Neural cell (in vitro differentiated cells): ENCODE data around the gene C10orf95. TPM values are rescaled to one million over a fixed set of nuclear protein-coding genes. Genes with fewer than 3 reads are reported as not detected.

ENCODE experiments used
- H2AFZ ChIP-seq: fragments of 200-600, 300-800 bp; sonication (generic), shearing (Covaris generic); 2 replicates; pipeline ENCODE4 v1.6.0; 2014; ENCODE audit warnings: low read depth, mild to moderate bottlenecking, antibody characterized with exemption, low read length, moderate library complexity
- H3F3A ChIP-seq: fragments of 200-600 bp; shearing (Covaris generic); 2 replicates; pipeline ENCODE4 v1.6.1; 2016; ENCODE audit warnings: mild to moderate bottlenecking, moderate library complexity, mixed read lengths, antibody characterized with exemption, low read length; ENCODE audit not compliant: insufficient read depth, poor library complexity, severe bottlenecking
- H3K27ac ChIP-seq: fragments of 200-600, 300-800 bp; sonication (generic), shearing (Covaris generic); 2 replicates; pipeline ENCODE4 v1.5.1; 2014; ENCODE audit warnings: mild to moderate bottlenecking, low read length, moderate library complexity
- H3K27me3 ChIP-seq: fragments of 300-800, 200-600 bp; sonication (generic), shearing (Covaris generic); 2 replicates; pipeline ENCODE4 v1.6.0; 2014; ENCODE audit warnings: mild to moderate bottlenecking, low read depth, low read length, moderate library complexity; ENCODE audit not compliant: insufficient read depth
- H3K36me3 ChIP-seq: fragments of 300-800, 200-600 bp; sonication (generic), shearing (Covaris generic); 2 replicates; pipeline ENCODE4 v1.5.1; 2014; ENCODE audit warnings: mild to moderate bottlenecking, antibody characterized with exemption, low read length, moderate library complexity; ENCODE audit not compliant: insufficient read depth
- H3K4me2 ChIP-seq: fragments of 300-800, 200-600 bp; sonication (generic), shearing (Covaris generic); 2 replicates; pipeline ENCODE4 v1.6.0; 2014; ENCODE audit warnings: mild to moderate bottlenecking, low read length
- H3K4me3 ChIP-seq: fragments of 300-800, 200-600 bp; sonication (generic), shearing (Covaris generic); 2 replicates; pipeline ENCODE4 v1.5.1; 2014; ENCODE audit warnings: mild to moderate bottlenecking, low read length, moderate library complexity
- H3K79me2 ChIP-seq: fragments of 200-600 bp; shearing (Covaris generic); replicated peaks from 2 replicates; pipeline ENCODE4 v1.6.0; 2014; ENCODE audit warnings: mild to moderate bottlenecking, low read length, moderate library complexity; ENCODE audit not compliant: insufficient read depth
- H3K9ac ChIP-seq: fragments of 300-800, 200-600 bp; sonication (generic), shearing (Covaris generic); 2 replicates; pipeline ENCODE4 v1.6.1; 2016; ENCODE audit warnings: mild to moderate bottlenecking, low read length, mixed read lengths
- H3K9me2 ChIP-seq: fragments of 200-600 bp; shearing (Covaris generic); 2 replicates; pipeline ENCODE4 v1.6.1; 2016; ENCODE audit warnings: mild to moderate bottlenecking, low read length, mixed read lengths; ENCODE audit not compliant: insufficient read depth
- H3K9me3 ChIP-seq: fragments of 200-600, 300-800 bp; sonication (generic), shearing (Covaris generic); 2 replicates; pipeline ENCODE4 v1.6.1; 2016; ENCODE audit warnings: mild to moderate bottlenecking, mixed run types, low read length, moderate library complexity, mixed read lengths
- H4K20me1 ChIP-seq: fragments of 200-600 bp; shearing (Covaris generic); 2 replicates; pipeline ENCODE4 v1.6.1; 2016; ENCODE audit warnings: mild to moderate bottlenecking, mixed run types; ENCODE audit not compliant: insufficient read depth
- EP300 ChIP-seq: fragments of 450-650 bp; conservative IDR thresholded peaks from 2 replicates; pipeline ENCODE4 v1.6.1; 2014; ENCODE audit warnings: antibody characterized with exemption, mild to moderate bottlenecking, moderate library complexity; ENCODE audit not compliant: poor library complexity, severe bottlenecking
- EZH2 ChIP-seq: fragments of 200-600, 300-800 bp; shearing (Covaris generic), sonication (generic); IDR thresholded peaks from 2 replicates; pipeline ENCODE4 v1.6.1; 2014; ENCODE audit warnings: antibody characterized with exemption, low read length, borderline replicate concordance, mild to moderate bottlenecking; ENCODE audit not compliant: insufficient read depth, poor library complexity, severe bottlenecking
- MXI1 ChIP-seq: fragments of 450-650 bp; conservative IDR thresholded peaks from 2 replicates; pipeline ENCODE4 v1.6.1; 2014; ENCODE audit warnings: antibody characterized with exemption, mild to moderate bottlenecking; ENCODE audit not compliant: poor library complexity, severe bottlenecking
- POLR2AphosphoS5 ChIP-seq: IDR thresholded peaks from 2 replicates; pipeline ENCODE4 v1.6.1; 2012
- RAD21 ChIP-seq: fragments of 450-650 bp; conservative IDR thresholded peaks from 2 replicates; pipeline ENCODE4 v1.6.1; 2014; ENCODE audit warnings: antibody characterized with exemption, mild to moderate bottlenecking, moderate library complexity
- SMC3 ChIP-seq: fragments of 450-650 bp; conservative IDR thresholded peaks from 2 replicates; pipeline ENCODE4 v1.6.1; 2014; ENCODE audit warnings: antibody characterized with exemption, mild to moderate bottlenecking, moderate library complexity; ENCODE audit not compliant: poor library complexity
- TAF1 ChIP-seq: IDR thresholded peaks from 2 replicates; pipeline ENCODE4 v1.6.1; 2012; ENCODE audit warnings: low read depth
- polyA plus RNA-seq: library from polyadenylated mRNA; depleted of rRNA; stranded (reverse); fragments of >200 nt; gene quantifications from 2 replicates; pipeline ENCODE4 v1.2.3, GENCODE V29; 2014
- TF ChIP-seq, protein P1 (sequence below): fragments of 450-650 bp; IDR thresholded peaks from 2 replicates; pipeline ENCODE4 v1.5.1; 2014; ENCODE audit warnings: antibody characterized with exemption, mild to moderate bottlenecking, moderate library complexity; ENCODE audit not compliant: poor library complexity, severe bottlenecking
- TF ChIP-seq, protein P2 (sequence below): IDR thresholded peaks from 2 replicates; pipeline ENCODE4 v1.6.1; 2012; ENCODE audit warnings: borderline replicate concordance

The C10orf95 gene
- polyA plus RNA-seq, 1 donor from 2014 or later, result not detected

- Histone ChIP-seq H3K4me2 (no peak overlapping the region), H3K27me3 (no peaks in the 10 kb centered on the region), H4K20me1 (no peaks in the 10 kb centered on the region), H3K79me2 (no peaks in the 10 kb centered on the region), H2AFZ (no peak overlapping the region), H3K36me3 (no peaks in the 10 kb centered on the region), H3K9ac (no peak overlapping the region), H3K9me3 (no peaks in the 10 kb centered on the region), H3K4me3 (peak overlapping the region; percentile 75), H3F3A (no peaks in the 10 kb centered on the region), H3K27ac (no peak overlapping the region), H3K9me2 (no peaks in the 10 kb centered on the region)
- no peak for TF ChIP-seq EZH2
- no peak for TF ChIP-seq RAD21
- TF ChIP-seq EP300, result no peak
- TF ChIP-seq SMC3, result no peak
- no peak for TF ChIP-seq POLR2AphosphoS5
- TF ChIP-seq, protein P1, sequence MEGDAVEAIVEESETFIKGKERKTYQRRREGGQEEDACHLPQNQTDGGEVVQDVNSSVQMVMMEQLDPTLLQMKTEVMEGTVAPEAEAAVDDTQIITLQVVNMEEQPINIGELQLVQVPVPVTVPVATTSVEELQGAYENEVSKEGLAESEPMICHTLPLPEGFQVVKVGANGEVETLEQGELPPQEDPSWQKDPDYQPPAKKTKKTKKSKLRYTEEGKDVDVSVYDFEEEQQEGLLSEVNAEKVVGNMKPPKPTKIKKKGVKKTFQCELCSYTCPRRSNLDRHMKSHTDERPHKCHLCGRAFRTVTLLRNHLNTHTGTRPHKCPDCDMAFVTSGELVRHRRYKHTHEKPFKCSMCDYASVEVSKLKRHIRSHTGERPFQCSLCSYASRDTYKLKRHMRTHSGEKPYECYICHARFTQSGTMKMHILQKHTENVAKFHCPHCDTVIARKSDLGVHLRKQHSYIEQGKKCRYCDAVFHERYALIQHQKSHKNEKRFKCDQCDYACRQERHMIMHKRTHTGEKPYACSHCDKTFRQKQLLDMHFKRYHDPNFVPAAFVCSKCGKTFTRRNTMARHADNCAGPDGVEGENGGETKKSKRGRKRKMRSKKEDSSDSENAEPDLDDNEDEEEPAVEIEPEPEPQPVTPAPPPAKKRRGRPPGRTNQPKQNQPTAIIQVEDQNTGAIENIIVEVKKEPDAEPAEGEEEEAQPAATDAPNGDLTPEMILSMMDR, result no peak
- TF ChIP-seq, protein P2, sequence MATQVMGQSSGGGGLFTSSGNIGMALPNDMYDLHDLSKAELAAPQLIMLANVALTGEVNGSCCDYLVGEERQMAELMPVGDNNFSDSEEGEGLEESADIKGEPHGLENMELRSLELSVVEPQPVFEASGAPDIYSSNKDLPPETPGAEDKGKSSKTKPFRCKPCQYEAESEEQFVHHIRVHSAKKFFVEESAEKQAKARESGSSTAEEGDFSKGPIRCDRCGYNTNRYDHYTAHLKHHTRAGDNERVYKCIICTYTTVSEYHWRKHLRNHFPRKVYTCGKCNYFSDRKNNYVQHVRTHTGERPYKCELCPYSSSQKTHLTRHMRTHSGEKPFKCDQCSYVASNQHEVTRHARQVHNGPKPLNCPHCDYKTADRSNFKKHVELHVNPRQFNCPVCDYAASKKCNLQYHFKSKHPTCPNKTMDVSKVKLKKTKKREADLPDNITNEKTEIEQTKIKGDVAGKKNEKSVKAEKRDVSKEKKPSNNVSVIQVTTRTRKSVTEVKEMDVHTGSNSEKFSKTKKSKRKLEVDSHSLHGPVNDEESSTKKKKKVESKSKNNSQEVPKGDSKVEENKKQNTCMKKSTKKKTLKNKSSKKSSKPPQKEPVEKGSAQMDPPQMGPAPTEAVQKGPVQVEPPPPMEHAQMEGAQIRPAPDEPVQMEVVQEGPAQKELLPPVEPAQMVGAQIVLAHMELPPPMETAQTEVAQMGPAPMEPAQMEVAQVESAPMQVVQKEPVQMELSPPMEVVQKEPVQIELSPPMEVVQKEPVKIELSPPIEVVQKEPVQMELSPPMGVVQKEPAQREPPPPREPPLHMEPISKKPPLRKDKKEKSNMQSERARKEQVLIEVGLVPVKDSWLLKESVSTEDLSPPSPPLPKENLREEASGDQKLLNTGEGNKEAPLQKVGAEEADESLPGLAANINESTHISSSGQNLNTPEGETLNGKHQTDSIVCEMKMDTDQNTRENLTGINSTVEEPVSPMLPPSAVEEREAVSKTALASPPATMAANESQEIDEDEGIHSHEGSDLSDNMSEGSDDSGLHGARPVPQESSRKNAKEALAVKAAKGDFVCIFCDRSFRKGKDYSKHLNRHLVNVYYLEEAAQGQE, result no peak
Observed at GRCh38 chr10:102462512-102463054, 11.2 kb upstream of the C10orf95 start.

GRCh38 chr10:102461187-102462054, 10.1 kb upstream of the C10orf95 start:
- Histone ChIP-seq H3K27ac (peak overlapping the region; percentile 80), H3K36me3 (no peaks in the 10 kb centered on the region), H3K9ac (peak overlapping the region; percentile 72), H3K9me2 (no peaks in the 10 kb centered on the region), H3F3A (no peaks in the 10 kb centered on the region), H3K4me2 (peak overlapping the region; percentile 69), H4K20me1 (no peaks in the 10 kb centered on the region), H2AFZ (peak overlapping the region; percentile 99), H3K79me2 (no peaks in the 10 kb centered on the region), H3K27me3 (no peaks in the 10 kb centered on the region), H3K9me3 (no peaks in the 10 kb centered on the region), H3K4me3 (peak overlapping the region; percentile 75)
- peak; percentile 59 for TF ChIP-seq MXI1
- peak; percentile 29 for TF ChIP-seq TAF1
- TF ChIP-seq POLR2AphosphoS5, result peak; percentile 61
- no peak for TF ChIP-seq RAD21
- TF ChIP-seq, protein P2, result peak; percentile 19
- TF ChIP-seq EZH2, result no peak
- TF ChIP-seq EP300, result no peak
- no peak for TF ChIP-seq SMC3
- TF ChIP-seq, protein P1, result no peak
